Measurements from ENCODE around the gene KRTAP10-11. TPM values are rescaled to one million over a fixed set of nuclear protein-coding genes. Genes with fewer than 3 reads are reported as not detected.

Gene KRTAP10-11
- total RNA-seq, 3 donors from 2014 or later, result not detected

DNA sequence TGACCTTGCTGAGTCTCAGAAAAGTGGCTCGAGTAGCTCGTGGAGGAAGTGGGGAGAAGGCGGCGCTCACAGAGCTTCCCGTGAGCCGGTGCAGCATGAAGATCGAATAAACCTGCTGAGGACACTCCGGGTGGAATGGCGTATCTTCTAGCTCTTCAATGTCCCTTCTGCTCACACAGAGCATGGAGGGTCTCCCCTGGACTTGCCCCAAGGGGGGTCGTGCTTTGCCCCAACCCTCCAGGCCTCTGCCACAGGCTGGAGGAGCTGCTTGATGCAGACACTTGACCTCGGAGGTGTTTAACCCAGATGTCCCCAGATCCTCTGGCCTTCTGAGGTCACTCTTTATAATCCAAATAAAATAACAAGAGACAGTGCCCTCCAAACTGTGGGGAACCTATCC, 48.6 kb downstream of the KRTAP10-11 start:
- Histone ChIP-seq H3K36me3 (no peaks in the 10 kb centered on the region), H3K4me3 (no peak overlapping the region), H3K27ac (no peak overlapping the region), H3K9me3 (peaks cover 10 to 26% of the 10 kb centered on the region in 2 donors), H3K27me3 (peaks cover 2 to 32% of the 10 kb centered on the region in 2 donors), H3K4me1 (no peaks in the 10 kb centered on the region)
- TF ChIP-seq POLR2AphosphoS5 (IDR thresholded peaks at IDR 0.05) (no peak), POLR2A (IDR thresholded peaks at IDR 0.05) (no peak)
- TF ChIP-seq, protein P1, sequence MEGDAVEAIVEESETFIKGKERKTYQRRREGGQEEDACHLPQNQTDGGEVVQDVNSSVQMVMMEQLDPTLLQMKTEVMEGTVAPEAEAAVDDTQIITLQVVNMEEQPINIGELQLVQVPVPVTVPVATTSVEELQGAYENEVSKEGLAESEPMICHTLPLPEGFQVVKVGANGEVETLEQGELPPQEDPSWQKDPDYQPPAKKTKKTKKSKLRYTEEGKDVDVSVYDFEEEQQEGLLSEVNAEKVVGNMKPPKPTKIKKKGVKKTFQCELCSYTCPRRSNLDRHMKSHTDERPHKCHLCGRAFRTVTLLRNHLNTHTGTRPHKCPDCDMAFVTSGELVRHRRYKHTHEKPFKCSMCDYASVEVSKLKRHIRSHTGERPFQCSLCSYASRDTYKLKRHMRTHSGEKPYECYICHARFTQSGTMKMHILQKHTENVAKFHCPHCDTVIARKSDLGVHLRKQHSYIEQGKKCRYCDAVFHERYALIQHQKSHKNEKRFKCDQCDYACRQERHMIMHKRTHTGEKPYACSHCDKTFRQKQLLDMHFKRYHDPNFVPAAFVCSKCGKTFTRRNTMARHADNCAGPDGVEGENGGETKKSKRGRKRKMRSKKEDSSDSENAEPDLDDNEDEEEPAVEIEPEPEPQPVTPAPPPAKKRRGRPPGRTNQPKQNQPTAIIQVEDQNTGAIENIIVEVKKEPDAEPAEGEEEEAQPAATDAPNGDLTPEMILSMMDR (IDR thresholded peaks at IDR 0.05), result no peak
- DNase-seq (ENCODE audit: low spot score in 2 of 2), result no peak
- intact Hi-C loops (cut with DNase I; ENCODE audit: low total_unique reads), result no loop called here

GRCh38 chr21:44695184-44695583, 49.0 kb downstream of the KRTAP10-11 start:
- Histone ChIP-seq H3K27ac (no peak overlapping the region), H3K4me3 (no peak overlapping the region), H3K9me3 (peaks cover 10 to 26% of the 10 kb centered on the region in 2 donors), H3K36me3 (no peaks in the 10 kb centered on the region), H3K4me1 (no peaks in the 10 kb centered on the region), H3K27me3 (peaks cover 2 to 36% of the 10 kb centered on the region in 2 donors)
- intact Hi-C loops (cut with DNase I; ENCODE audit: low total_unique reads), result no loop called here
- no peak for TF ChIP-seq POLR2A (IDR thresholded peaks at IDR 0.05)
- TF ChIP-seq, protein P1 (IDR thresholded peaks at IDR 0.05), result no peak
- no peak for TF ChIP-seq POLR2AphosphoS5 (IDR thresholded peaks at IDR 0.05)
- no peak for DNase-seq (ENCODE audit: low spot score in 2 of 2)

- Histone ChIP-seq H3K4me1 (no peaks in the 10 kb centered on the region), H3K4me3 (no peak overlapping the region), H3K9me3 (peaks cover 10 to 26% of the 10 kb centered on the region in 2 donors), H3K36me3 (no peaks in the 10 kb centered on the region), H3K27ac (no peak overlapping the region), H3K27me3 (peaks cover 2 to 40% of the 10 kb centered on the region in 2 donors)
- no peak for DNase-seq (ENCODE audit: low spot score in 2 of 2)
- intact Hi-C loops (cut with DNase I; ENCODE audit: low total_unique reads), result no loop called here
- no peak for TF ChIP-seq POLR2AphosphoS5 (IDR thresholded peaks at IDR 0.05)
- TF ChIP-seq POLR2A (IDR thresholded peaks at IDR 0.05), result no peak
- TF ChIP-seq, protein P1 (IDR thresholded peaks at IDR 0.05), result no peak
Measured at GRCh38 chr21:44695641-44696040, 49.4 kb downstream of the KRTAP10-11 start.

DNA sequence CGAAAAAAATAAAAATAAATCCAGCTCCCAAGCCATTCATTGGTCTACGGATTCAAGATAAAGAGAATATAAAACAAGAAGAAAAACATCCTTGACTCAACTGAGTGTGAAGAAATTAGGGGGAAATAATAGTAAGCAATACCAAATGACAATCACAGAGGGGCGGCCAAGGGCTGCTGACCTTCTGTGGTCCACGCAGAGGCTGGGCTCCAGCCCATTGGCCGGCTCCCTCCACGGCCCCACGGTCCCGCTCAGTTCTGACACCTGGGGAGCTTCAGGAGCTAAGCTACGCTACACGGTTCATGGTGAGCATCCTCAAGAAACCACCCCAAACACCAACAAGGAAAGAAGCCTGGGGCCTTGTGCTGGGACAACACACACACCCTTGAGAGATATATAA, 50.4 kb downstream of the KRTAP10-11 start:
- Histone ChIP-seq H3K27ac (no peak overlapping the region), H3K4me1 (no peaks in the 10 kb centered on the region), H3K9me3 (peaks cover 10 to 26% of the 10 kb centered on the region in 2 donors), H3K36me3 (no peaks in the 10 kb centered on the region), H3K4me3 (no peak overlapping the region), H3K27me3 (peaks cover 2 to 50% of the 10 kb centered on the region in 2 donors)
- TF ChIP-seq POLR2AphosphoS5 (IDR thresholded peaks at IDR 0.05) (no peak), POLR2A (IDR thresholded peaks at IDR 0.05) (no peak)
- TF ChIP-seq, protein P1 (IDR thresholded peaks at IDR 0.05), result no peak
- no peak for DNase-seq (ENCODE audit: low spot score in 2 of 2)
- intact Hi-C loops (cut with DNase I; ENCODE audit: low total_unique reads), result no loop called here

Other genes with a start within 250 kb of the KRTAP10-11 start
- gene LRRC3, start 190.9 kb upstream of the KRTAP10-11 start, total RNA-seq, result 1 to 10 TPM; 1.6 to 6.4 (median 2.0) TPM
- not detected for gene KRTAP10-1, start 106.2 kb upstream of the KRTAP10-11 start, total RNA-seq
- not detected for gene KRTAP10-2, start 94.9 kb upstream of the KRTAP10-11 start, total RNA-seq
- not detected for gene KRTAP10-3, start 87.6 kb upstream of the KRTAP10-11 start, total RNA-seq
- not detected for gene KRTAP10-4, start 72.7 kb upstream of the KRTAP10-11 start, total RNA-seq
- gene KRTAP10-5, start 65.8 kb upstream of the KRTAP10-11 start, total RNA-seq, result not detected
- not detected for gene KRTAP10-6, start 53.9 kb upstream of the KRTAP10-11 start, total RNA-seq
- gene KRTAP10-7, start 45.8 kb upstream of the KRTAP10-11 start, total RNA-seq, result not detected
- gene KRTAP10-8, start 34.3 kb upstream of the KRTAP10-11 start, total RNA-seq, result not detected
- gene KRTAP10-9, start 19.3 kb upstream of the KRTAP10-11 start, total RNA-seq, result not detected
- not detected for gene KRTAP10-10, start 9.1 kb upstream of the KRTAP10-11 start, total RNA-seq
- gene KRTAP12-4, start 8.2 kb downstream of the KRTAP10-11 start, total RNA-seq, result not detected
- not detected for gene KRTAP12-3, start 11.5 kb downstream of the KRTAP10-11 start, total RNA-seq
- gene KRTAP12-2, start 20.5 kb downstream of the KRTAP10-11 start, total RNA-seq, result not detected
- gene KRTAP12-1, start 35.7 kb downstream of the KRTAP10-11 start, total RNA-seq, result not detected
- gene KRTAP10-12, start 50.8 kb downstream of the KRTAP10-11 start, total RNA-seq, result not detected
- under 1 TPM in 1 of 3 donors, not detected in 2; 0.15 TPM for gene TSPEAR, start 65.2 kb downstream of the KRTAP10-11 start, total RNA-seq
- gene UBE2G2, start 155.4 kb downstream of the KRTAP10-11 start, total RNA-seq, result 100 to 1,000 TPM in 1 of 3 donors, 10 to 100 TPM in 2; 84.8 to 128 (median 99.2) TPM
- 10 to 100 TPM; 64.2 to 64.8 (median 64.4) TPM for gene SUMO3, start 171.6 kb downstream of the KRTAP10-11 start, total RNA-seq
- gene PTTG1IP, start 227.3 kb downstream of the KRTAP10-11 start, total RNA-seq, result 100 to 1,000 TPM; 187 to 351 (median 272) TPM

All from breast epithelium (tissue), 4 donors.